Endothelial cell of umbilical vein (primary cell): ENCODE data around the gene ZNF514.

Source experiments
- EZH2 ChIP-seq: IDR thresholded peaks from 2 replicates; pipeline ENCODE4 v1.6.1; 2012; ENCODE audit warnings: borderline replicate concordance, low read depth, mild to moderate bottlenecking, moderate library complexity, low read length, inconsistent platforms; ENCODE audit not compliant: severe bottlenecking
- FOS ChIP-seq: IDR thresholded peaks from 2 replicates; pipeline ENCODE4 v1.6.1; 2011; ENCODE audit warnings: mild to moderate bottlenecking, low read length, moderate library complexity, borderline replicate concordance; ENCODE audit not compliant: insufficient read depth
- POLR2AphosphoS5 ChIP-seq: IDR thresholded peaks from 2 replicates; pipeline ENCODE4 v1.6.1; 2012; ENCODE audit warnings: low read depth, mild to moderate bottlenecking, control low read depth, low read length, moderate library complexity; ENCODE audit not compliant: insufficient read depth
- TF ChIP-seq, protein P1 (sequence below), 2 donors: IDR thresholded peaks; 1 replicate in 1 of 2; 2 replicates in 1 of 2; pipeline ENCODE4 v1.5.1; 2011; ENCODE audit warnings: low read length in 2 of 2, mild to moderate bottlenecking in 2 of 2, moderate library complexity in 2 of 2, control low read depth in 1 of 2, inconsistent platforms in 1 of 2, low read depth in 1 of 2; ENCODE audit not compliant: insufficient read depth in 1 of 2; ENCODE audit errors: extremely low read depth in 1 of 2
- TF ChIP-seq, protein P2 (sequence below): IDR thresholded peaks from 2 replicates; pipeline ENCODE4 v1.6.1; 2011; ENCODE audit not compliant: insufficient read depth, insufficient read length

DNA sequence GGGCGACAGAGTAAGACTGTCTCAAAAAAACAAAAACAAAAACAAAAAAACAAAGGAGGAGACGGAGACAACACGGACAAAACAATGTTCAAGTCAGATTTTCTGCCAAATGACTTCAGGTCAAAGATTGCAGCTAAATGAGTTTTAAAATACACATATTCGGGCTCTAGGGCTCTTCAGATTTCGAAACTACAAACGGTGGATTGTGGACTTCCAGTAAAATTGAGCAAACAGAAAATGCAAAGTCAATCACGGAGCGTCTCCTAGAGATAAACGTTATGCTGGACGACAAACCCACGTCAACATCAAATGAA is 38.6 kb downstream of the ZNF514 start:
- TF ChIP-seq EZH2 = no peak
- TF ChIP-seq, protein P1, sequence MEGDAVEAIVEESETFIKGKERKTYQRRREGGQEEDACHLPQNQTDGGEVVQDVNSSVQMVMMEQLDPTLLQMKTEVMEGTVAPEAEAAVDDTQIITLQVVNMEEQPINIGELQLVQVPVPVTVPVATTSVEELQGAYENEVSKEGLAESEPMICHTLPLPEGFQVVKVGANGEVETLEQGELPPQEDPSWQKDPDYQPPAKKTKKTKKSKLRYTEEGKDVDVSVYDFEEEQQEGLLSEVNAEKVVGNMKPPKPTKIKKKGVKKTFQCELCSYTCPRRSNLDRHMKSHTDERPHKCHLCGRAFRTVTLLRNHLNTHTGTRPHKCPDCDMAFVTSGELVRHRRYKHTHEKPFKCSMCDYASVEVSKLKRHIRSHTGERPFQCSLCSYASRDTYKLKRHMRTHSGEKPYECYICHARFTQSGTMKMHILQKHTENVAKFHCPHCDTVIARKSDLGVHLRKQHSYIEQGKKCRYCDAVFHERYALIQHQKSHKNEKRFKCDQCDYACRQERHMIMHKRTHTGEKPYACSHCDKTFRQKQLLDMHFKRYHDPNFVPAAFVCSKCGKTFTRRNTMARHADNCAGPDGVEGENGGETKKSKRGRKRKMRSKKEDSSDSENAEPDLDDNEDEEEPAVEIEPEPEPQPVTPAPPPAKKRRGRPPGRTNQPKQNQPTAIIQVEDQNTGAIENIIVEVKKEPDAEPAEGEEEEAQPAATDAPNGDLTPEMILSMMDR (IDR thresholded peaks at IDR 0.05; ENCODE audit: extremely low read depth in 1 of 2, insufficient read depth in 1 of 2, low read depth in 1 of 2, low read length in 2 of 2) = no peak
- TF ChIP-seq, protein P2, sequence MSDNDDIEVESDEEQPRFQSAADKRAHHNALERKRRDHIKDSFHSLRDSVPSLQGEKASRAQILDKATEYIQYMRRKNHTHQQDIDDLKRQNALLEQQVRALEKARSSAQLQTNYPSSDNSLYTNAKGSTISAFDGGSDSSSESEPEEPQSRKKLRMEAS = no peak
- no peak for TF ChIP-seq FOS
- TF ChIP-seq POLR2AphosphoS5 = no peak
